ENCODE data around the gene NEGR1. TPM values are rescaled to one million over a fixed set of nuclear protein-coding genes. Genes with fewer than 3 reads are reported as not detected.

Gene NEGR1
- total RNA-seq, 2 experiments from 2014 or later, result not detected

GRCh38 chr1:71362691-71363090, 919.6 kb downstream of the NEGR1 start:
- no peak for DNase-seq
- Mint-ChIP-seq H3K4me1 (ENCODE audit: low read depth) (no peaks in the 10 kb centered on the region), H3K4me3 (no peak overlapping the region), H3K36me3 (ENCODE audit: low read depth) (no peaks in the 10 kb centered on the region), H3K27ac (no peak overlapping the region), H3K9me3 (peaks cover 7% of the 10 kb centered on the region), H3K27me3 (no peaks in the 10 kb centered on the region)
- TF ChIP-seq CTCF (IDR thresholded peaks at IDR 0.05), result no peak
- intact Hi-C loops (cut with micrococcal nuclease), result no loop called here
- ChIA-PET CTCF (no interaction called here), POLR2A (interaction anchor here (0.6 kb wide), 1 partner anchor 1447 kb away, joined by 3 read pairs; no protein-coding TSS in a partner anchor)
- ATAC-seq, result no peak

GRCh38 chr1:71362076-71362475, 920.3 kb downstream of the NEGR1 start:
- H3K4me1 Mint-ChIP-seq (ENCODE audit: low read depth), result no peaks in the 10 kb centered on the region
- ATAC-seq (no peak), DNase-seq (no peak)
- H3K9me3 Mint-ChIP-seq, result peaks cover 7% of the 10 kb centered on the region
- CTCF ChIA-PET, result no interaction called here
- no peak overlapping the region for H3K4me3 Mint-ChIP-seq
- POLR2A ChIA-PET, result no interaction called here
- TF ChIP-seq CTCF (IDR thresholded peaks at IDR 0.05), result no peak
- H3K36me3 Mint-ChIP-seq (ENCODE audit: low read depth), result no peaks in the 10 kb centered on the region
- H3K27me3 Mint-ChIP-seq, result no peaks in the 10 kb centered on the region
- no peak overlapping the region for H3K27ac Mint-ChIP-seq
- intact Hi-C loops (cut with micrococcal nuclease), result no loop called here

- intact Hi-C loops (cut with micrococcal nuclease), result no loop called here
- no peaks in the 10 kb centered on the region for H3K36me3 Mint-ChIP-seq (ENCODE audit: low read depth)
- ChIA-PET POLR2A (no interaction called here), CTCF (no interaction called here)
- no peak for ATAC-seq
- peaks cover 15% of the 10 kb centered on the region for H3K9me3 Mint-ChIP-seq
- TF ChIP-seq CTCF (IDR thresholded peaks at IDR 0.05), result no peak
- H3K27me3 Mint-ChIP-seq, result no peaks in the 10 kb centered on the region
- no peak overlapping the region for H3K4me3 Mint-ChIP-seq
- no peak overlapping the region for H3K27ac Mint-ChIP-seq
- no peak for DNase-seq
- H3K4me1 Mint-ChIP-seq (ENCODE audit: low read depth), result no peaks in the 10 kb centered on the region
Measured at GRCh38 chr1:71357708-71358107, 924.6 kb downstream of the NEGR1 start.

- ChIA-PET CTCF (no interaction called here), POLR2A (no interaction called here)
- Mint-ChIP-seq H3K27me3 (no peaks in the 10 kb centered on the region), H3K4me1 (ENCODE audit: low read depth) (no peaks in the 10 kb centered on the region), H3K36me3 (ENCODE audit: low read depth) (no peaks in the 10 kb centered on the region), H3K9me3 (peaks cover 5% of the 10 kb centered on the region), H3K27ac (no peak overlapping the region), H3K4me3 (no peak overlapping the region)
- intact Hi-C loops (cut with micrococcal nuclease), result no loop called here
- no peak for ATAC-seq
- TF ChIP-seq CTCF (IDR thresholded peaks at IDR 0.05), result no peak
- no peak for DNase-seq
Measured at GRCh38 chr1:71351438-71351837, 930.9 kb downstream of the NEGR1 start.

DNA sequence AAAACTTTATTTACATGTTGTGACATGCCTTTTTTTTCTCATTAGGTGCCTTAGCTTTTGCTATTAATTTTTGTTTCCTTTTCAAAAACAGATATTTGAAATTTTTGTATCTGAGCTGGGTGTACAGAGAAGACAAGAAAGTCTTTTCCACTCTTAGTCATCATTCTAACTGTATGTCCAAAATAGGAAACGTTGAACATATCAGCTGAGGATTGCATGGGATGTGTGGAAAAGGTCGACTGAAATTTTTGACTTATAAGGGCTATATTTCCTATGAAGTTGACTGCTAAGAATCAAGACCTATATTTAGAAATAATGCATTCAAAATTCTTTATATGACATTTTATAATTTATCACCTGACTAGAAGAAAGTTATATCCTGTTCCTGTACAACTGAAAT, 931.5 kb downstream of the NEGR1 start:
- no peak for TF ChIP-seq CTCF (IDR thresholded peaks at IDR 0.05)
- intact Hi-C loops (cut with micrococcal nuclease), result no loop called here
- H3K27me3 Mint-ChIP-seq, result no peaks in the 10 kb centered on the region
- no peak overlapping the region for H3K4me3 Mint-ChIP-seq
- POLR2A ChIA-PET, result no interaction called here
- no peak overlapping the region for H3K27ac Mint-ChIP-seq
- ATAC-seq (no peak), DNase-seq (no peak)
- CTCF ChIA-PET, result no interaction called here
- peaks cover 3% of the 10 kb centered on the region for H3K9me3 Mint-ChIP-seq
- H3K36me3 Mint-ChIP-seq (ENCODE audit: low read depth), result no peaks in the 10 kb centered on the region
- H3K4me1 Mint-ChIP-seq (ENCODE audit: low read depth), result no peaks in the 10 kb centered on the region
